KBM-7 (cell line): ENCODE data around the gene RHNO1.

Experiments used
- DNase-seq: peaks from one replicate; pipeline ENCODE4 v3.0.0-alpha.2; 2015
- in situ Hi-C: fragments of 300-500 bp; cut with MboI; formaldehyde crosslinking; loops from 2 replicates; pipeline ENCODE4 v1.14.3; 2020; ENCODE audit warnings: low sequenced_read_pairs, low pct_unique_long_range_greater_than_20kb, mixed read lengths

Gene RHNO1

GRCh38 chr12:2877047-2877952 lies at the start of gene RHNO1, which contains the start of gene FOXM1:
TSS of gene RHNO1 (plus strand) at chr12:2877223. CDS start at chr12:2885367, 8,144 bp downstream.
TSS of gene FOXM1 (minus strand) at chr12:2877174. CDS start at chr12:2874478, 2,696 bp downstream.
- in situ Hi-C loops, result no loop called here
- peak; percentile 84 for DNase-seq

- no peak for DNase-seq
- in situ Hi-C loops, result no loop called here
Measured at GRCh38 chr12:2829275-2829674, 47.7 kb upstream of the RHNO1 start.

- no peak for DNase-seq
- in situ Hi-C loops, result no loop called here
Measured at GRCh38 chr12:2832550-2833127, 44.4 kb upstream of the RHNO1 start.

GRCh38 chr12:2833327-2833726 lies 43.7 kb upstream of the RHNO1 start:
- no peak for DNase-seq
- in situ Hi-C loops, result no loop called here

- DNase-seq, result no peak
- in situ Hi-C loops, result no loop called here
Measured at GRCh38 chr12:2833810-2834209, 43.2 kb upstream of the RHNO1 start.

GRCh38 chr12:2834581-2835491 lies 42.2 kb upstream of the RHNO1 start, which contains the start of gene NRIP2:
TSS of gene NRIP2 (minus strand) at chr12:2835035. CDS start at chr12:2834983, 52 bp downstream.
- in situ Hi-C loops, result no loop called here
- no peak for DNase-seq

- DNase-seq, result no peak
- in situ Hi-C loops, result no loop called here
Measured at GRCh38 chr12:2835691-2836403, 41.2 kb upstream of the RHNO1 start.

- in situ Hi-C loops, result no loop called here
- DNase-seq, result no peak
Measured at GRCh38 chr12:2836574-2836973, 40.4 kb upstream of the RHNO1 start.

- in situ Hi-C loops, result no loop called here
Measured at GRCh38 chr12:2841056-2841650, 35.9 kb upstream of the RHNO1 start.

GRCh38 chr12:2842948-2843347 lies 34.1 kb upstream of the RHNO1 start:
- in situ Hi-C loops, result no loop called here
- no peak for DNase-seq

More at GRCh38 chr12:2841056-2841650, 35.9 kb upstream of the RHNO1 start:
- DNase-seq, result no peak

- DNase-seq, result no peak
- in situ Hi-C loops, result no loop called here
Measured at GRCh38 chr12:2844786-2845185, 32.2 kb upstream of the RHNO1 start.

- in situ Hi-C loops, result no loop called here
- DNase-seq, result no peak
Measured at GRCh38 chr12:2845280-2845679, 31.7 kb upstream of the RHNO1 start.

GRCh38 chr12:2851931-2852330 lies 25.1 kb upstream of the RHNO1 start:
- in situ Hi-C loops, result no loop called here
- no peak for DNase-seq

- in situ Hi-C loops, result no loop called here
Measured at GRCh38 chr12:2853626-2854025, 23.4 kb upstream of the RHNO1 start.

GRCh38 chr12:2854669-2855453 lies 22.2 kb upstream of the RHNO1 start:
- DNase-seq, result no peak
- in situ Hi-C loops, result no loop called here

More at GRCh38 chr12:2853626-2854025, 23.4 kb upstream of the RHNO1 start:
- peak; percentile 79 for DNase-seq

- no peak for DNase-seq
- in situ Hi-C loops, result no loop called here
Measured at GRCh38 chr12:2855546-2855945, 21.5 kb upstream of the RHNO1 start.

GRCh38 chr12:2856051-2856450 lies 21.0 kb upstream of the RHNO1 start:
- in situ Hi-C loops, result no loop called here
- DNase-seq, result no peak

GRCh38 chr12:2857021-2857431 lies 20.0 kb upstream of the RHNO1 start, which contains the start of gene TEX52:
TSS of gene TEX52 (minus strand) at chr12:2857039. CDS start at chr12:2857026, 13 bp downstream.
- in situ Hi-C loops, result no loop called here

More at GRCh38 chr12:2857021-2857431, 20.0 kb upstream of the RHNO1 start, which contains the start of gene TEX52:
- DNase-seq, result no peak
